Uterus (tissue), 2 donors: ENCODE measurements around the gene LDLRAD4.

ENCODE experiments used
- CTCF ChIP-seq, 4 experiments: fragments of 200-600 bp in 2 of 4; fragments of 450-650 bp in 2 of 4; sonication (generic) in 2 of 4; IDR thresholded peaks; one replicate each; pipeline ENCODE4 v1.5.1; 2016 to 2019; ENCODE audit warnings: antibody characterized with exemption in 4 of 4, mild to moderate bottlenecking in 2 of 4, moderate library complexity in 1 of 4
- POLR2A ChIP-seq, 2 donors: fragments of 450-650 bp; IDR thresholded peaks; one replicate each; pipeline ENCODE4 v1.6.1; 2016; ENCODE audit warnings: antibody characterized with exemption in 2 of 2, mild to moderate bottlenecking in 1 of 2, moderate library complexity in 1 of 2

DNA sequence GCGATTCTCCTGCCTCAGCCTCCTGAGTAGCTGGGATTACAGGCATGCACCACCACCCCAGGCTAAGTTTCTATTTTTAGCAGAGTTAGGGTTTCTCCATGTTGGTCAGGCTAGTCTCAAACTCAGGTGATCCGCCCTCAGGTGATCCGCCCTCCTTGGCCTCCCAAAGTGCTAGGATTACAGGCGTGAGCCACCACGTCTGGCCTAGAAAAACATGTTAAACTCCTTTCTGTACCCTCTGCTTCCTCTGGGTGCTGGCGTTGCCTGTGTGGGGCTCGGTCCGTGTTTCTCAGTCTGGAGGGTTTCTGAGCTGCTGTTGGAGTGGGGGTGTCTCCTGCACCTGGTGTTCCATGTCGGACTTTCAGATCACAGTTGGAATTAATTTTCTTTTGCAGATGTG is 17.9 kb downstream of the LDLRAD4 start:
- TF ChIP-seq POLR2A (IDR thresholded peaks at IDR 0.05) (no peak), CTCF (IDR thresholded peaks at IDR 0.05) (no peak)
